ENCODE measurements around the gene THOC2.

DNA sequence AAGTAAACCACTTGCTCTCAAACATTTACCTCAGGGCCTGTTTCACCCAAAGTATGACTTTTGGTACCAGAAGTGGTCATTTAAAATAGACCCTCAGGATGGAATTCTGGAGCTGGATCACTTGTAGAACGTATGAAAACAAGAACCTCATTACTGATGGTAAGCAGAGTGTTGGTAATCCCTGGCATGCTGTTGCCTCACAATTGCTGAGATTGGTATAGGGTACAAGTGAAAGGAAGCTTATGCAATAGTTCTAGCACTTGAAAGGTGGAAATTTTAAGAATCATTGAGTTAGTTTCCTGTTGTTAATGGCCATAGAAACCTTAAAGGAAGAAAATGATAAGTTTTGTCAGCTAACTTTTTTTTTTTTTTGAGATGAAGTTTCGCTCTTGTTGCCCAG is 22.3 kb upstream of the THOC2 start:
- TF ChIP-seq, protein P1, sequence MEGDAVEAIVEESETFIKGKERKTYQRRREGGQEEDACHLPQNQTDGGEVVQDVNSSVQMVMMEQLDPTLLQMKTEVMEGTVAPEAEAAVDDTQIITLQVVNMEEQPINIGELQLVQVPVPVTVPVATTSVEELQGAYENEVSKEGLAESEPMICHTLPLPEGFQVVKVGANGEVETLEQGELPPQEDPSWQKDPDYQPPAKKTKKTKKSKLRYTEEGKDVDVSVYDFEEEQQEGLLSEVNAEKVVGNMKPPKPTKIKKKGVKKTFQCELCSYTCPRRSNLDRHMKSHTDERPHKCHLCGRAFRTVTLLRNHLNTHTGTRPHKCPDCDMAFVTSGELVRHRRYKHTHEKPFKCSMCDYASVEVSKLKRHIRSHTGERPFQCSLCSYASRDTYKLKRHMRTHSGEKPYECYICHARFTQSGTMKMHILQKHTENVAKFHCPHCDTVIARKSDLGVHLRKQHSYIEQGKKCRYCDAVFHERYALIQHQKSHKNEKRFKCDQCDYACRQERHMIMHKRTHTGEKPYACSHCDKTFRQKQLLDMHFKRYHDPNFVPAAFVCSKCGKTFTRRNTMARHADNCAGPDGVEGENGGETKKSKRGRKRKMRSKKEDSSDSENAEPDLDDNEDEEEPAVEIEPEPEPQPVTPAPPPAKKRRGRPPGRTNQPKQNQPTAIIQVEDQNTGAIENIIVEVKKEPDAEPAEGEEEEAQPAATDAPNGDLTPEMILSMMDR (tag by site-specific recombination; IDR thresholded peaks at IDR 0.05) = no peak
- TF ChIP-seq TRIM28 (IDR thresholded peaks at IDR 0.05; ENCODE audit: borderline replicate concordance, low read length) (no peak), ZNF175 (tag by site-specific recombination; IDR thresholded peaks at IDR 0.05) (no peak), ZNF280D (tag by site-specific recombination; IDR thresholded peaks at IDR 0.05) (no peak), ZNF404 (tag by site-specific recombination; IDR thresholded peaks at IDR 0.05) (no peak), ZBTB26 (tag by site-specific recombination; optimal IDR thresholded peaks at IDR 0.05) (no peak), ZNF561 (tag by site-specific recombination; IDR thresholded peaks at IDR 0.05; ENCODE audit: borderline replicate concordance) (no peak), GLI4 (tag by site-specific recombination; IDR thresholded peaks at IDR 0.05) (no peak), REST (tag by site-specific recombination; IDR thresholded peaks at IDR 0.05) (no peak), ZNF155 (tag by site-specific recombination; IDR thresholded peaks at IDR 0.05) (no peak), ZNF157 (tag by site-specific recombination; IDR thresholded peaks at IDR 0.05) (no peak), ZNF121 (tag by site-specific recombination; IDR thresholded peaks at IDR 0.05) (no peak)

Data from HEK293 (cell line).